HCT116 (cell line): ENCODE data around the gene MIEF2. TPM values are rescaled to one million over a fixed set of nuclear protein-coding genes. Genes with fewer than 3 reads are reported as not detected.

ENCODE experiments used
- ATAC-seq: fragments of 200-7000 bp; cut with Tn5 transposase; 2 replicates; pipeline ENCODE4 v1.9.1; 2020; ENCODE audit warnings: mild to moderate bottlenecking, moderate library complexity
- BruUV-seq: library from RNA; stranded (reverse); fragments of 400-500 nt; replicated peaks from 2 replicates; lab custom pipeline; 2021; lab: Mats Ljungman, UMichigan
- CTCF ChIA-PET: fragments of 300-600 bp; sonication (Branson Sonifier 250); formaldehyde crosslinking; loops from one replicate; lab custom pipeline; 2021; ENCODE audit warnings: antibody characterized with exemption; lab: Charles Lee
- POLR2A ChIA-PET: fragments of 300-600, 350-600 bp; sonication (Branson Sonifier 250); formaldehyde crosslinking; loops from one replicate; lab custom pipeline; 2021; ENCODE audit warnings: antibody characterized with exemption; lab: Charles Lee
- RAD21 ChIA-PET, 2 experiments: fragments of 300-600 bp; sonication (Branson Sonifier 250); formaldehyde crosslinking; loops; one replicate each; lab custom pipeline; 2023; ENCODE audit warnings: low total read pairs in 2 of 2; ENCODE audit not compliant: uncharacterized antibody in 2 of 2, unreplicated experiment in 2 of 2, low non-redundant PET in 1 of 2; lab: Charles Lee
- DNase-seq: peaks from one replicate; pipeline ENCODE4 v3.0.0-alpha.2; 2010; ENCODE audit warnings: low read depth, low spot score
- H2AFZ ChIP-seq: fragments of 200-600 bp; shearing (Covaris generic), sonication (generic); 2 replicates; pipeline ENCODE4 v1.6.1; 2017; ENCODE audit warnings: low read depth, mixed run types, mixed read lengths, antibody characterized with exemption, low read length; ENCODE audit not compliant: poor library complexity, severe bottlenecking
- H3K27ac ChIP-seq: 2 replicates; pipeline ENCODE4 v1.5.1; 2012; ENCODE audit warnings: low read depth, low read length
- H3K27me3 ChIP-seq: fragments of 200-600 bp; sonication (generic); 2 replicates; pipeline ENCODE4 v1.6.1; 2016; ENCODE audit warnings: mixed run types, low read length, mixed read lengths; ENCODE audit not compliant: insufficient read depth
- H3K36me3 ChIP-seq, 2 experiments: fragments of 200-500 bp in 1 of 2; fragments of 200-600 bp in 1 of 2; sonication (Bioruptor generic) in 1 of 2; sonication (generic) in 1 of 2; 2 replicates each; pipeline versions ENCODE4 v1.5.1 to v1.6.1; 2014 to 2016; ENCODE audit warnings: low read length in 2 of 2, inconsistent platforms in 1 of 2, mixed read lengths in 1 of 2, mixed run types in 1 of 2; ENCODE audit not compliant: insufficient read depth in 2 of 2, control insufficient read depth in 1 of 2
- H3K4me1 ChIP-seq, 2 experiments: fragments of 200-600 bp in 1 of 2; sonication (generic) in 1 of 2; 2 replicates each; pipeline versions ENCODE4 v1.5.1 to v1.6.1; 2012 to 2017; ENCODE audit warnings: low read length in 2 of 2, inconsistent platforms in 1 of 2, mild to moderate bottlenecking in 1 of 2, mixed read lengths in 1 of 2, mixed run types in 1 of 2, moderate library complexity in 1 of 2; ENCODE audit not compliant: insufficient read depth in 2 of 2, control insufficient read depth in 1 of 2
- H3K4me2 ChIP-seq: fragments of 200-600 bp; sonication (generic); 2 replicates; pipeline ENCODE4 v1.6.1; 2017; ENCODE audit warnings: mixed run types, low read length, mixed read lengths
- H3K4me3 ChIP-seq, 2 experiments: fragments of 200-600 bp in 1 of 2; sonication (generic) in 1 of 2; replicated peaks in 1 of 2; 2 replicates each; pipeline ENCODE4 v1.5.1; 2011 to 2016; ENCODE audit warnings: low read length in 2 of 2, control low read depth in 1 of 2, low read depth in 1 of 2, mild to moderate bottlenecking in 1 of 2, mixed read lengths in 1 of 2, mixed run types in 1 of 2
- H3K79me2 ChIP-seq: fragments of 200-600 bp; sonication (generic); 2 replicates; pipeline ENCODE4 v1.6.1; 2017; ENCODE audit warnings: mild to moderate bottlenecking, mixed run types, low read length, moderate library complexity, mixed read lengths; ENCODE audit not compliant: insufficient read depth
- H3K9ac ChIP-seq: fragments of 200-600 bp; sonication (generic); 2 replicates; pipeline ENCODE4 v1.6.1; 2016; ENCODE audit warnings: low read length, mixed read lengths
- H3K9me2 ChIP-seq: fragments of 200-600 bp; sonication (generic), shearing (Covaris generic); 2 replicates; pipeline ENCODE4 v1.6.1; 2017; ENCODE audit warnings: mixed run types, mild to moderate bottlenecking, moderate library complexity; ENCODE audit not compliant: insufficient read depth
- H3K9me3 ChIP-seq, 2 experiments: fragments of 200-500 bp in 1 of 2; fragments of 200-600 bp in 1 of 2; sonication (Bioruptor generic) in 1 of 2; sonication (generic) in 1 of 2; 2 replicates each; pipeline ENCODE4 v1.6.1; 2014 to 2017; ENCODE audit warnings: low read length in 2 of 2, mixed read lengths in 2 of 2, inconsistent platforms in 1 of 2, low read depth in 1 of 2, mild to moderate bottlenecking in 1 of 2, mixed run types in 1 of 2, moderate library complexity in 1 of 2; ENCODE audit not compliant: control insufficient read depth in 1 of 2, insufficient read depth in 1 of 2
- H4K20me1 ChIP-seq: fragments of 200-600 bp; sonication (generic), shearing (Covaris generic); 2 replicates; pipeline ENCODE4 v1.6.1; 2017; ENCODE audit warnings: mixed run types, mild to moderate bottlenecking, moderate library complexity; ENCODE audit not compliant: insufficient read depth
- CBX3 ChIP-seq: IDR thresholded peaks from 2 replicates; pipeline ENCODE4 v1.6.1; 2012; ENCODE audit warnings: low read depth
- CEBPB ChIP-seq: IDR thresholded peaks from 2 replicates; pipeline ENCODE4 v1.6.1; 2012; ENCODE audit warnings: low read depth
- CTCF ChIP-seq, 3 experiments: fragments of 200-600 bp in 1 of 3; sonication (generic) in 1 of 3; IDR thresholded peaks in 2 of 3; conservative IDR thresholded peaks in 1 of 3; 2 replicates each; pipeline ENCODE4 v1.5.1; 2012 to 2017; ENCODE audit warnings: low read depth in 2 of 3, low read length in 2 of 3, antibody characterized with exemption in 1 of 3, borderline replicate concordance in 1 of 3, control low read depth in 1 of 3, mild to moderate bottlenecking in 1 of 3, mixed read lengths in 1 of 3, mixed run types in 1 of 3, moderate library complexity in 1 of 3; ENCODE audit not compliant: insufficient read depth in 1 of 3
- ELF1 ChIP-seq: IDR thresholded peaks from 2 replicates; pipeline ENCODE4 v1.6.1; 2012; ENCODE audit warnings: low read depth, borderline replicate concordance
- EZH2 ChIP-seq: fragments of 200-600 bp; sonication (generic); IDR thresholded peaks from 2 replicates; pipeline ENCODE4 v1.6.1; 2017; ENCODE audit warnings: antibody characterized with exemption, mixed run types
- EZH2phosphoT487 ChIP-seq: fragments of 200-600 bp; IDR thresholded peaks from 2 replicates; pipeline ENCODE4 v1.6.1; 2018; ENCODE audit warnings: antibody characterized with exemption, borderline replicate concordance
- FOSL1 ChIP-seq: IDR thresholded peaks from 2 replicates; pipeline ENCODE4 v1.6.1; 2012; ENCODE audit warnings: low read depth
- JUND ChIP-seq: IDR thresholded peaks from 2 replicates; pipeline ENCODE4 v1.6.1; 2012
- MAX ChIP-seq: IDR thresholded peaks from 2 replicates; pipeline ENCODE4 v1.6.1; 2012
- POLR2A ChIP-seq: IDR thresholded peaks from 2 replicates; pipeline ENCODE4 v1.7.0; 2011; ENCODE audit warnings: borderline replicate concordance; ENCODE audit not compliant: insufficient read depth, insufficient read length; ENCODE audit errors: extremely low read depth
- POLR2AphosphoS5 ChIP-seq: IDR thresholded peaks from 2 replicates; pipeline ENCODE4 v1.6.1; 2011; ENCODE audit warnings: mild to moderate bottlenecking, low read depth, low read length, moderate library complexity
- REST ChIP-seq: IDR thresholded peaks from 2 replicates; pipeline ENCODE4 v1.6.1; 2012; ENCODE audit warnings: low read depth
- SIN3A ChIP-seq: IDR thresholded peaks from 2 replicates; pipeline ENCODE4 v1.6.1; 2012; ENCODE audit warnings: low read depth
- TCF7L2 ChIP-seq: IDR thresholded peaks from 2 replicates; pipeline ENCODE4 v1.7.0; 2011; ENCODE audit warnings: borderline replicate concordance, inconsistent platforms; ENCODE audit not compliant: insufficient read depth, insufficient read length; ENCODE audit errors: extremely low read depth
- YY1 ChIP-seq: IDR thresholded peaks from 2 replicates; pipeline ENCODE4 v1.6.1; 2011; ENCODE audit warnings: low read length, low read depth, moderate library complexity, mild to moderate bottlenecking; ENCODE audit not compliant: insufficient replicate concordance; ENCODE audit errors: extremely low read depth
- ZFX ChIP-seq: fragments of 450-650 bp; IDR thresholded peaks from 2 replicates; pipeline ENCODE4 v1.6.1; 2017
- ZNF274 ChIP-seq: fragments of 200-500 bp; sonication (Bioruptor generic); IDR thresholded peaks from 2 replicates; pipeline ENCODE4 v1.6.1; 2014; ENCODE audit warnings: mild to moderate bottlenecking, low read depth, low read length, inconsistent platforms
- intact Hi-C: fragments of 100-400 bp; cut with micrococcal nuclease; formaldehyde crosslinking; loops from 2 replicates; pipeline ENCODE4 v1.10.0; 2022
- total RNA-seq: library from RNA; stranded (reverse); gene quantifications from one replicate; pipeline ENCODE4 v1.2.1, GENCODE V29; 2021; ENCODE audit not compliant: unreplicated experiment

The MIEF2 gene
- total RNA-seq, 1 experiment from 2014 or later: 9.3 TPM

GRCh38 chr17:18278867-18279266, 18.4 kb downstream of the MIEF2 start (continued):
- no peak for TF ChIP-seq CTCF (IDR thresholded peaks at IDR 0.05 in 2 of 3, conservative IDR thresholded peaks at IDR 0.05 in 1 of 3; ENCODE audit: borderline replicate concordance in 1 of 3, insufficient read depth in 1 of 3, low read depth in 2 of 3, low read length in 2 of 3)
- TF ChIP-seq POLR2A: no peak
- TF ChIP-seq EZH2: no peak
- TF ChIP-seq CBX3: no peak
- TF ChIP-seq JUND: no peak
- no peak for TF ChIP-seq ZFX
- TF ChIP-seq POLR2AphosphoS5: no peak
- TF ChIP-seq CEBPB: no peak
- TF ChIP-seq, all 23 proteins: peak for 0

GRCh38 chr17:18280249-18280648, 19.8 kb downstream of the MIEF2 start:
- intact Hi-C loops: no loop called here
- BruUV-seq: no TSS peak
- no peaks in the 10 kb centered on the region for H3K27me3 ChIP-seq
- peaks cover 3% of the 10 kb centered on the region; the same call in 1 of the 2 replicates for H4K20me1 ChIP-seq
- TF ChIP-seq JUND (no peak), FOSL1 (no peak), SIN3A (no peak), ZNF274 (no peak), MAX (no peak), TCF7L2 (no peak), CTCF (IDR thresholded peaks at IDR 0.05 in 2 of 3, conservative IDR thresholded peaks at IDR 0.05 in 1 of 3; ENCODE audit: borderline replicate concordance in 1 of 3, insufficient read depth in 1 of 3, low read depth in 2 of 3, low read length in 2 of 3) (no peak), ELF1 (no peak), REST (no peak), POLR2A (no peak), EZH2phosphoT487 (no peak), YY1 (no peak), EZH2 (no peak)
- ChIA-PET RAD21 (no interaction called here), CTCF (no interaction called here), POLR2A (no interaction called here)
- H3K27ac ChIP-seq: no peak overlapping the region
- DNase-seq (no peak), ATAC-seq (no peak)
- H3K4me1 ChIP-seq: no peaks in the 10 kb centered on the region
- H2AFZ ChIP-seq: no peak overlapping the region
- no peak overlapping the region for H3K4me2 ChIP-seq
- peaks cover 59 to 64% of the 10 kb centered on the region in 2 experiments for H3K36me3 ChIP-seq
- H3K9me3 ChIP-seq: no peaks in the 10 kb centered on the region
- H3K4me3 ChIP-seq: no peak overlapping the region
- H3K79me2 ChIP-seq: no peaks in the 10 kb centered on the region; the same call in 1 of the 2 replicates
- H3K9me2 ChIP-seq: no peaks in the 10 kb centered on the region
- H3K9ac ChIP-seq: no peak overlapping the region
